Myocyte (in vitro differentiated cells): ENCODE results near the gene EIF4B. TPM values are rescaled to one million over a fixed set of nuclear protein-coding genes. Genes with fewer than 3 reads are reported as not detected.
"Not testable (repeated sequence)": the region's sequence is repeated elsewhere in the genome, so short reads cannot be mapped to it uniquely, and the experiment has no call there.

Experiments used
- DNase-seq: peaks from one replicate; pipeline ENCODE4 v3.0.0-alpha.2; 2012; ENCODE audit warnings: low read depth
- total RNA-seq: library from RNA; depleted of rRNA; stranded (reverse); fragments of >200 nt; gene quantifications from 2 replicates; pipeline ENCODE4 v1.2.3, GENCODE V29; 2014

EIF4B gene
- total RNA-seq, 1 donor from 2014 or later, result 561 TPM

- DNase-seq, result no peak
Measured at GRCh38 chr12:52993558-52993869, 12.7 kb upstream of the EIF4B start.

- DNase-seq, result no peak
Measured at GRCh38 chr12:53004178-53004577, 2.1 kb upstream of the EIF4B start.

GRCh38 chr12:53004582-53004981 is 1.7 kb upstream of the EIF4B start:
- DNase-seq, result no peak

- DNase-seq, result no peak
Measured at GRCh38 chr12:53005215-53005985, 856 bp upstream of the EIF4B start.

GRCh38 chr12:53006810-53007309 is 604 bp downstream of the EIF4B start:
- DNase-seq, result peak; percentile 73

- no peak for DNase-seq
Measured at GRCh38 chr12:53007343-53007742, 1.1 kb downstream of the EIF4B start.

- not testable (repeated sequence) for DNase-seq
Measured at GRCh38 chr12:53008760-53009159, 2.5 kb downstream of the EIF4B start.

GRCh38 chr12:53010955-53011354 is 4.7 kb downstream of the EIF4B start:
- DNase-seq, result no peak

GRCh38 chr12:53011889-53012288 is 5.6 kb downstream of the EIF4B start:
- DNase-seq, result no peak

- no peak for DNase-seq
Measured at GRCh38 chr12:53012928-53013327, 6.7 kb downstream of the EIF4B start.

- DNase-seq, result no peak
Measured at GRCh38 chr12:53014709-53015108, 8.5 kb downstream of the EIF4B start.

GRCh38 chr12:53025250-53025649 is 19.0 kb downstream of the EIF4B start:
- DNase-seq, result no peak

GRCh38 chr12:53027014-53027413 is 20.8 kb downstream of the EIF4B start:
- DNase-seq, result not testable (repeated sequence)

- DNase-seq, result no peak
Measured at GRCh38 chr12:53031616-53032015, 25.4 kb downstream of the EIF4B start.

- DNase-seq, result peak; percentile 22
Measured at GRCh38 chr12:53033832-53034231, 27.6 kb downstream of the EIF4B start.

- no peak for DNase-seq
Measured at GRCh38 chr12:53034459-53034858, 28.2 kb downstream of the EIF4B start.

GRCh38 chr12:53036802-53037201 is 30.5 kb downstream of the EIF4B start:
- DNase-seq, result no peak

- no peak for DNase-seq
Measured at GRCh38 chr12:53039851-53040250, 33.6 kb downstream of the EIF4B start.

GRCh38 chr12:53042607-53043454 is 36.6 kb downstream of the EIF4B start:
- DNase-seq, result no peak

GRCh38 chr12:53044052-53044581 is 37.9 kb downstream of the EIF4B start:
- no peak for DNase-seq

- no peak for DNase-seq
Measured at GRCh38 chr12:53044896-53045695, 38.8 kb downstream of the EIF4B start.
